ENCODE results near the gene MGLL.

The MGLL gene

GRCh38 chr3:127652246-127652995 is 169.9 kb downstream of the MGLL start:
- DNase-seq (ENCODE audit: low read depth): no peak
- H3K4me3 ChIP-seq (ENCODE audit: control insufficient read depth, low read depth, low read length): no peak overlapping the region
- peak; percentile 89 for TF ChIP-seq CTCF (IDR thresholded peaks at IDR 0.05; ENCODE audit: control insufficient read depth, insufficient read depth, low read depth, low read length, missing control alignments)

- H3K4me3 ChIP-seq (ENCODE audit: control insufficient read depth, low read depth, low read length): no peak overlapping the region
- TF ChIP-seq CTCF (IDR thresholded peaks at IDR 0.05; ENCODE audit: control insufficient read depth, insufficient read depth, low read depth, low read length, missing control alignments): no peak
- no peak for DNase-seq (ENCODE audit: low read depth)
These were observed 170.7 kb downstream of the MGLL start for GRCh38 chr3:127651516-127652172.

DNA sequence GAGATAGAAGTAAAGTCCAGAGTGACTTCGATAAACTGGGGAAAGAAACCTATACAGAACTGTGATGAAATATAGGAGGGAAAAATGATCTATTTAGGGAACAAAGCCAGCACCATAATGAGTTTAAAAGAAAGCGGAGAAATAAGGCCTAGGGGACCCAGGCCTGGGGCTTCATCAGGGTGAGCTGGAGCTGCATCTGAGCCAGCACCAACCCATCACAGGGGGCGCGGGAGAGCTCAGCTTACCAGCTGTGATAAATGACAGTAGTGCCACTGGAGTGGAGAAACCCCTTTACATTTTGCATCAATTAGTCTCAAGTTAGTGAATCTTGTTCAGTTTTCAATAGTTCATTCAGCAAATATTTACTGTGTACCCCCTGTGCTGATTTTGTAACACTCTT is 172.1 kb downstream of the MGLL start:
- DNase-seq (ENCODE audit: low read depth): no peak
- H3K4me3 ChIP-seq (ENCODE audit: control insufficient read depth, low read depth, low read length): no peak overlapping the region
- TF ChIP-seq CTCF (IDR thresholded peaks at IDR 0.05; ENCODE audit: control insufficient read depth, insufficient read depth, low read depth, low read length, missing control alignments): no peak

DNA sequence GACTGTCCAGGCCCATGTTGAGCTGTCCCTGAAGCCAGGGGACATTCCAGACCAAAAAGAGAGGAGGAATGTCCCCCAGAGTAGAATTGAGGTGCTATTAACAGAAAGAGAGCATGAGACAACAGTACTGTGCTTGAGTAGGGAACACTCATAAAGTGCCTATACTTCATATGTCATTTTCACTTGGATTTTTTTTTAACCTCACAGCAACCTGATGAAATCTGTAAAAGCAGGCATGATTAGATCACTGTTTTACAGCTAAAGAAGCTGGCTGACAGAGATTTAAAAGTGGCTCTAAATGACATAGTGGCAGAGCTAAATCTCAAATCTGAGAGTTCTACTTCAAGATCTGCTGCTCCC is 174.5 kb downstream of the MGLL start:
- no peak for DNase-seq (ENCODE audit: low read depth)
- no peak for TF ChIP-seq CTCF (IDR thresholded peaks at IDR 0.05; ENCODE audit: control insufficient read depth, insufficient read depth, low read depth, low read length, missing control alignments)
- H3K4me3 ChIP-seq (ENCODE audit: control insufficient read depth, low read depth, low read length): no peak overlapping the region

DNA sequence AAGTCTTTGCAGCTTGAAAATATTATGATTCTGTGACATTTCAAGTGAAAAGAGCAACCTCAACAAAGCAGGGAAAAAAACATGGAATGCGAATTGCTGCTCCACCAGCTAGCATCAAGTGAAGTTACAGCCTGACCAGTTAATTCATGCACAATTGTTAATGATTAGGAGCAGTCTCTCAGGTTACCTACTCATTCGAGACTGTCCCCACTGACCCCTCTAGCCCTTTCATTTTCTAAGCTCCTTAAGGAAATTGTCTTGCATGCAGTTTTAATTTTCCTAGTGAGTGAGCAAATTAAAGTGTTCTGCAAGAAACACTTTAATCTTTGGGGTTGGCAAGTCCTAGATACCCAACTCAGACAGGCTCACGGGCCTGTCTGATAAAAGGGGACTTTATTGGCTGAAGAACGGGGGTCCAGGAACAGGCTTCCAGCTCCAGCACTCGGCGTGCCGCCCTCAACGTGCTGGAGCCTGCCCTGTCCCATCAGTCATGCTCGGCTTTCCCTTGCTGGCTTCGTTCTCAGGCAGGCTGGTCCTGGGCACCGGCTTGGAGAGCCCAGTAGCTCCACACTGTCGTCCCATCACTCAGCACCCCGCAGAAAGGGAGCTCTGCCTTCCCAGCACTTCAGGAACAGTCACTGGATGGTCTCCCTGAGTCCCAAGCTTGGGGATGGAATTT is 175.0 kb downstream of the MGLL start:
- no peak for TF ChIP-seq CTCF (IDR thresholded peaks at IDR 0.05; ENCODE audit: control insufficient read depth, insufficient read depth, low read depth, low read length, missing control alignments)
- no peak for DNase-seq (ENCODE audit: low read depth)
- H3K4me3 ChIP-seq (ENCODE audit: control insufficient read depth, low read depth, low read length): no peak overlapping the region

- TF ChIP-seq CTCF (IDR thresholded peaks at IDR 0.05; ENCODE audit: control insufficient read depth, insufficient read depth, low read depth, low read length, missing control alignments): no peak
- no peak for DNase-seq (ENCODE audit: low read depth)
- no peak overlapping the region for H3K4me3 ChIP-seq (ENCODE audit: control insufficient read depth, low read depth, low read length)
These were observed 175.7 kb downstream of the MGLL start for GRCh38 chr3:127646501-127647046.

All from AG09309 (cell line).